Neuron (in vitro differentiated cells): Measurements from ENCODE around the gene ORAI2.
"Not testable (repeated sequence)": the region's sequence is repeated elsewhere in the genome, so short reads cannot be mapped to it uniquely, and the experiment has no call there.

Experiments used
- H2AFZ ChIP-seq: one replicate; pipeline ENCODE4 v1.6.1; 2013; ENCODE audit warnings: low read depth, mild to moderate bottlenecking, inconsistent platforms, low read length, moderate library complexity
- H3K27me3 ChIP-seq: one replicate; pipeline ENCODE4 v1.6.1; 2013; ENCODE audit warnings: low read length; ENCODE audit not compliant: insufficient read depth
- H3K36me3 ChIP-seq: one replicate; pipeline ENCODE4 v1.6.1; 2013; ENCODE audit warnings: low read length; ENCODE audit not compliant: insufficient read depth
- H3K4me1 ChIP-seq: one replicate; pipeline ENCODE4 v1.6.1; 2013; ENCODE audit warnings: low read length; ENCODE audit not compliant: insufficient read depth
- H3K4me3 ChIP-seq: 2 replicates; pipeline ENCODE4 v1.5.1; 2013; ENCODE audit warnings: mild to moderate bottlenecking, low read length, moderate library complexity
- H3K9me3 ChIP-seq: one replicate; pipeline ENCODE4 v1.6.1; 2013; ENCODE audit warnings: low read length

ORAI2 gene

DNA sequence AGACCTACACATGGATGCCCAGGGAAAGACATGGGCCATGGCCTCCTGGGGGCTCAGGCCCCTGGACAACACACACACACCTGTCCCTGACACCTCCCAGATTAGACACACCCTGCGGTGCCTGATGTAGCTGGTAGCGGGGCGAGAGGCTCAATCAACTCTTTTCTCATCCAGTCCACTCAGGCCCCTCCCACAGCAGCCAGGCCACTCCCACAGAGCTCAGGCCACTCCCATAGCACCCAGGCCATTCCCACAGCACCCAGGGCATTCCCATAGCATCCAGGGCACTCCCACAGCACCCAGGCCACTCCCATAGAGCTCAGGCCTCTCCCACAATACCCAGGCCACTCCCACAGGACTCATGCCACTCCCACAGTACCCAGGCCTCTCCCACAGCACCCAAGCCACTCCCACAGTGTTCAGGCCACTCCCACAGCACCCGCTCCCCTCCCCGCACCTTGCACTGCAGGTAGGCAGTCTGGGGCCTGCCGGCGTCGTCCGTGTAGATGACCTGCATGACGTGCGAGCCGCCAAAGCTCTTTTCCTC, 57.2 kb downstream of the ORAI2 start:
- not testable (repeated sequence) for H3K27me3 ChIP-seq, H3K36me3 ChIP-seq, H3K4me1 ChIP-seq, H3K9me3 ChIP-seq, H2AFZ ChIP-seq, H3K4me3 ChIP-seq

DNA sequence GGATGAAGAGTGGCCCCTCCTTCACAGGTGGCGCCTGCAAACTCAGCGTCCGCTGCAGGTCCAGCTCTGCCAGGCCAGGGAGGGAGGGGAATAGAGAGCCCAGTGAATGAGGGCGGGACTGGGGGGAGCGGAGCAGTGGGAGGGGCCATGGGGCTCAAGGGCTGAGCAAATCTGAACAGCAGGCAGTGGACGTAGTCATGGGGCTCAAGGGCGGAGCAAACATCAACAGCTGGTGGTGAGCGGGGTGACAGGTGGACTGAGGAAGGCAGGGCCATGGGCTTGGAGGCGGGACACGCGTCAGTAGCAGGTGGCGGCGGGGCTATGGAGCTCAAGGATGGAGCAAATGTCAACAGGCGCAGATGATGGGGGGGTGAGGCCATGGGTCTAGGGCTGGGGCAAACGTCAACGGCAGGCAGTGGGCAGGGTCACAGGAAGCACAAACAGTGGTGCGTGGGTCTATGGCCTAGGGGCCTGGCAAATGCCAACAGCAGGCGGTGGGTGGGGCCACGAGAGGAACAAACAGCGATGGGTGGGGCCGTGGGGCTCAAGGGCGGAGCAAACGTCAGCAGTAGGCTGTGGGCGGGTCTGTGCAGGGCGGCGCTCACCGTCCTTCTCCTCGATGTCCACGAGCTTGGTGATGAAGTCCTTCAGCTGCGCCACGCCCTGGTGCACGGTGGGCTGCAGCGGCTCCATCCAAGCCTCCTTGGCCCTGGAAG, 60.0 kb downstream of the ORAI2 start:
- H3K27me3 ChIP-seq, H3K9me3 ChIP-seq, H3K4me1 ChIP-seq, H3K36me3 ChIP-seq, H3K4me3 ChIP-seq, H2AFZ ChIP-seq: not testable (repeated sequence)

DNA sequence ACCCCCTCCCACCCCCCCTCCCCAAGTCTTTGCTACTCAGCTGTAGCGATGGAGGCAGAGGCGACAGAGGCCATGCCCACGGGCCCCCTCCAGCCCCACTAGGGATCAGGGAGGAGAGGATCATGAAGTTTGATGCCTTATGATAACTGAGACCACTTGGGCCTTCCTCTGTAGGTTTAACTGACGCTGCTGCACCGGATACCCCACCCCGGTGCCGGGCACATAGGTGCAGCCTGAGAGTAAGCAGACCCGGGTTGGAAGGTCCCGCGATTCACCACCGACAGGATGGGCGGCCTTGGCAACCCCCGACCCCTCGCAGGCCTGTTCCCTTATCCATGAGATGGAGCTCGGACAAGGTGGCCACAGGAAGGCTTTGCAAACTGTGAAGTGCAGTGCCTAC, 60.7 kb downstream of the ORAI2 start:
- H3K9me3 ChIP-seq, H3K4me3 ChIP-seq, H2AFZ ChIP-seq, H3K27me3 ChIP-seq, H3K4me1 ChIP-seq, H3K36me3 ChIP-seq: not testable (repeated sequence)

DNA sequence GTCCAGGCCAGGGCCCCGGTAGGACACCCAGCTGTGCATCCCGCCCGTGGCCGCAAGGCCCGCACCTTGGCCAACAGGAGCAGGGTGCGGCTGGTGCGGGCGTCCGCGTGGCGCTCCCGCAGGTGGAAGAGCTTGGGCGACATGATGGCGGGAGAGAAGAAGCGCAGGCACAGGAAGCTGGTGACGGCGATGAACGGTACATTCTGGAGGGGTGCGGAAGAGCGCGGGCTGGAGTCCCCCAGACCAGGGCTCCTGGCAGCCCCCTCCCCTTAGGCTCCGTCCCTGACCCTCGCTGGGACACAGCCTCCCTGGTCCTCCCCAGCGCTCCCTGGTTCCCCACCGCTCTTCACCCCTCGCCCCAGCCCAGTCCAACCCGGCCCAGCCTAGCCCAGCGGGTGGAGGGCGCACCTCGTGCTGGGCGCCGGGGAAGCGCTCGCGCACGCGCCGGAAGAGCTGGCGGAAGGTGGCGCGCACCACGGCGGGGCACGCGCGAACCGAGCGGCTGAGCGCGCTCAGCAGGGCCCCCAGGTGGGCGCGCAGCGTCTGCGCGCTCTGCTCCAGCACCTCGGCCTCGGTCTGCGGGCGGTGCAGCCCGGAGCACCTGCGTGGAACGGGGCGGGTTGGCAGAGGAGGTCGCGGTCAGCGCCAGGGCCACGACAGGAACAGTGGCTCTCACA, 61.2 kb downstream of the ORAI2 start:
- H3K9me3 ChIP-seq, H2AFZ ChIP-seq, H3K4me1 ChIP-seq, H3K27me3 ChIP-seq, H3K36me3 ChIP-seq, H3K4me3 ChIP-seq: not testable (repeated sequence)

DNA sequence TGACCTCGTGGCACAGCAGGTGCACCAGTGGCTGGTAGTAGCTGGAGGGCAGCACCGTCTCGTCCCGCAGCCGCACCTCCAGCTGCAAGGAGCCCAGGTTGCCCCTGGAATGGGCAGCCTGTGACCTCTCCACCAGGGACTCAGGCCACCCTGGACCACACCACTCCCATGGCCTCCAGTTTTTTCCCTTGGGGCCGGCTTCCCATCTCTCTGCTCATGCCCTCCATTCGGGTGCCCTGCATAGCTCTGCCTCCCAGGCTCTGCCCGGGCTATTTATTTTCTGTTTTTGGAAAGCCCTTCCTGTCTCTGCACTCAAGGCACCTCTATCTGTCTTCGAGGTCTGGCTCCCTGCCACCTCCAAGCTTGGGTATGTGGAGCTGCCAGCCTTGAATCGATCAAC, 63.5 kb downstream of the ORAI2 start:
- not testable (repeated sequence) for H2AFZ ChIP-seq, H3K36me3 ChIP-seq, H3K27me3 ChIP-seq, H3K4me3 ChIP-seq, H3K9me3 ChIP-seq, H3K4me1 ChIP-seq

DNA sequence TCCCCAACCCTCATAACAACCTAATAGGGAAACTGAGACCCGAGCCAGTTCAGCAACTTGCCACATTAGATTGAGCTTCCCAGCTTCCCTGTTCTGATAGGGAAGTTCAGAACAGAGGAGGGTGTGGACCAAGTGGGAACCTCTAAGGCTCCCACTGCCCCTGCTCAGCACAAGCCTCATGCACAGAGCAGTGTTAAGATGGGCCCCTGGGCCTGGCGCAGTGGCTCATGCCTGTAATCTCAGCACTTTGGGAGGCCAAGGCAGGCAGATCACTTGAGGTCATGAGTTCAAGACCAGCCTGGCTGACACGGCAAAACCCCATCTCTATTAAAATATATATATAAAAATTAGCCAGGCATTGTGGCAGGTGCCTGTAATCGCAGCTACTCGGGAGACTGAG, 63.9 kb downstream of the ORAI2 start:
- not testable (repeated sequence) for H3K4me3 ChIP-seq, H2AFZ ChIP-seq, H3K36me3 ChIP-seq, H3K27me3 ChIP-seq, H3K4me1 ChIP-seq, H3K9me3 ChIP-seq

DNA sequence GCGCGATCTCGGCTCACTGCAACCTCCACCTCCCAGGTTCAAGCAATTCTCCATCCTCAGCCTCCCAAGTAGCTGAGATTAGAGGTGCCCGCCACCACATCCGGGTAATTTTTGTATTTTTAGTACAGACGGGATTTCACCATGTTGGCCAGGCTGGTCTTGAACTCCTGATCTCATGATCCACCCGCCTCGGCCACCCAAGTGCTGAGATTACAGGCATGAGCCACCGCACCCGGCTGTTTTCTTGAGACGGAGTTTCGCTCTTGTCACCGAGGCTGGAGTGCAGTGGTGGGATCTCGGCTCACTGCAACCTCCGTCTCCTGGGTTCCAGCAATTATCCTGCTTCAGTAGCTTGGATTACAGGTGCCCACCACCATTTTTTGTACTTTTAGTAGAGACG, 64.9 kb downstream of the ORAI2 start:
- H3K9me3 ChIP-seq, H3K36me3 ChIP-seq, H3K27me3 ChIP-seq, H3K4me3 ChIP-seq, H3K4me1 ChIP-seq, H2AFZ ChIP-seq: not testable (repeated sequence)

DNA sequence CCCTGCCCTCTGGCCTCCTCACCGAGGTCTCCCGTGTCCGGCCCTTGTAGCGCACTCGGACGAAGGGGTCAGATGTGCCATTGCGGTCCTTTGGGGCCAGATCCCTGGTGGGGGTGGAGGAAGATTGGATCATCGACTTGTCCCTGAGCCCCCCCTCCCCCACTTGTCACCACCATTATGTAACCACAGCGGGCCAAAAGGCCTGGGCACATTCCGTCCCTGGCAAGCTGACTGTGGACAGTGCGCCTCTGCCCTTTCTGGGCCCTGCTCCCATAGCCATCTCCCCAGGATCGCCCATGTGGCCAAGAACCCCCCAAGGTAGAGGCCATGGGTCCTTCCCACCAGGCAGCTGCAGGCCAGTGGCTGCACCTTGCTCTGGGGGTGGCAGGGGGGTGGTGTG, 69.8 kb downstream of the ORAI2 start:
- not testable (repeated sequence) for H3K9me3 ChIP-seq, H3K4me1 ChIP-seq, H3K27me3 ChIP-seq, H3K36me3 ChIP-seq, H2AFZ ChIP-seq, H3K4me3 ChIP-seq

DNA sequence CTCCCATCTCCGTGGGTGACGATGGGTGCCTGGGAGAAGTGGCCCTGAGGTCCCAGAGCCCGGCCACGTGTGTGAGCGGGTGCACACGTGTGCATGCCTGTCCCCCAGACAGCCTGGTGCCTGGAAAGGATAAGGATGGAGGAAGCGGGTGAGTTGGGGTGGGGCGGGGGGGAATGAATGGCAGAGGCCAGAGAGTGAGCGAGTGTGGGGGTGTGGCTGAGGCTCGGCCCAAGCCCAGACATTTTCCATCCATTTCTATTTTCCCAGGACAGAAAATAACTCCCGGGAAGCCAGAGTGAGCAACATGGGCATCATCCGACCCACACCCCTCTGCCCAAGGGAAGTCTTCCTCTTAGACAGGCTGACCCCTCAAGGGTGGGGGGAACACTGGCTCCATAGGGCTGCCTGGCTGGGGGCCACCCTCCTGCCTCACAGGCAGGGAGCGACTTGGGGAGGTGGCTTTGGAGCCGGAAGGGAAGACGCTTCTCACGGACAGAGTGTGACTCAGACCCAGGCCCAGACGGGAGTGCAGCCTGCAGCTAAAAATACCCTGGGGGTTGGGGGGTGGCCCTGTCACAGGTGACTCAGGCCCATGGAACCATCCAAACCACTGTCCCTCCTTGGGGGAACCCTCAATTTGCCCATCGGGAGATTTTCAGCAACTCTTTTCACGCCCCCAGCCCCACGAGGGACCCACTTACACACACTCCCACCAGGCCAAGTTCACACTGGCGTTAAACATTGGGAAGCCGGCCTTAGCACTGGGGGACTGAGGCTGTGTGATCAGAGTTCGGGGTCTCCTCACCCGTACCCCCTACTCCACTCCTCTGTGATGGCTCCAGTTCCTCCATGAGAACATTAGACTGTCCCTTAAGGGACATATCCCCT, 72.2 kb downstream of the ORAI2 start:
- H3K4me3 ChIP-seq, H3K27me3 ChIP-seq, H3K4me1 ChIP-seq, H3K36me3 ChIP-seq, H3K9me3 ChIP-seq, H2AFZ ChIP-seq: not testable (repeated sequence)
